ENCODE data around the gene TMEM114. TPM values are rescaled to one million over a fixed set of nuclear protein-coding genes. Genes with fewer than 3 reads are reported as not detected.

The TMEM114 gene
- polyA plus RNA-seq, 1 donor from 2014 or later: 0.62 TPM

- no peaks in the 10 kb centered on the region for H3K27me3 ChIP-seq (ENCODE audit: insufficient read depth, low read depth, low read length)
- TF ChIP-seq REST (IDR thresholded peaks at IDR 0.05; ENCODE audit: borderline replicate concordance) (no peak), EP300 (conservative IDR thresholded peaks at IDR 0.05; ENCODE audit: poor library complexity, severe bottlenecking) (no peak), SMC3 (conservative IDR thresholded peaks at IDR 0.05; ENCODE audit: poor library complexity) (no peak), CTCF (IDR thresholded peaks at IDR 0.05; ENCODE audit: poor library complexity, severe bottlenecking) (no peak), MXI1 (conservative IDR thresholded peaks at IDR 0.05; ENCODE audit: poor library complexity, severe bottlenecking) (no peak), RAD21 (conservative IDR thresholded peaks at IDR 0.05) (no peak), POLR2AphosphoS5 (IDR thresholded peaks at IDR 0.05) (no peak), EZH2 (IDR thresholded peaks at IDR 0.05; ENCODE audit: borderline replicate concordance, insufficient read depth, low read length, poor library complexity, severe bottlenecking) (no peak), TAF1 (IDR thresholded peaks at IDR 0.05; ENCODE audit: low read depth) (no peak)
- H3K9ac ChIP-seq (ENCODE audit: low read length): no peak overlapping the region
- no peaks in the 10 kb centered on the region for H4K20me1 ChIP-seq (ENCODE audit: insufficient read depth)
- no peak overlapping the region for H3K4me3 ChIP-seq (ENCODE audit: low read length)
- no peak overlapping the region for H3K4me2 ChIP-seq (ENCODE audit: low read length)
- H3K9me2 ChIP-seq (ENCODE audit: insufficient read depth, low read length): no peaks in the 10 kb centered on the region
- H3F3A ChIP-seq (ENCODE audit: insufficient read depth, low read length, poor library complexity, severe bottlenecking): no peaks in the 10 kb centered on the region
- H2AFZ ChIP-seq (ENCODE audit: low read depth, low read length): no peak overlapping the region
- H3K36me3 ChIP-seq (ENCODE audit: insufficient read depth, low read length): no peaks in the 10 kb centered on the region
- H3K27ac ChIP-seq (ENCODE audit: low read length): no peak overlapping the region
- H3K9me3 ChIP-seq (ENCODE audit: low read length): no peaks in the 10 kb centered on the region
- H3K79me2 ChIP-seq (replicated peaks; ENCODE audit: insufficient read depth, low read length): no peaks in the 10 kb centered on the region
These were observed 24.2 kb upstream of the TMEM114 start for GRCh38 chr16:8614435-8615029.

- Histone ChIP-seq H3K79me2 (replicated peaks; ENCODE audit: insufficient read depth, low read length) (no peaks in the 10 kb centered on the region), H3K9ac (ENCODE audit: low read length) (no peak overlapping the region), H3K27ac (ENCODE audit: low read length) (no peak overlapping the region), H3K27me3 (ENCODE audit: insufficient read depth, low read depth, low read length) (no peaks in the 10 kb centered on the region), H3K4me3 (ENCODE audit: low read length) (no peak overlapping the region), H3K4me2 (ENCODE audit: low read length) (no peak overlapping the region), H3K9me3 (ENCODE audit: low read length) (no peaks in the 10 kb centered on the region), H2AFZ (ENCODE audit: low read depth, low read length) (no peak overlapping the region), H3K36me3 (ENCODE audit: insufficient read depth, low read length) (no peaks in the 10 kb centered on the region), H3K9me2 (ENCODE audit: insufficient read depth, low read length) (no peaks in the 10 kb centered on the region), H3F3A (ENCODE audit: insufficient read depth, low read length, poor library complexity, severe bottlenecking) (no peaks in the 10 kb centered on the region), H4K20me1 (ENCODE audit: insufficient read depth) (no peaks in the 10 kb centered on the region)
- TF ChIP-seq TAF1 (IDR thresholded peaks at IDR 0.05; ENCODE audit: low read depth) (no peak), REST (IDR thresholded peaks at IDR 0.05; ENCODE audit: borderline replicate concordance) (no peak), SMC3 (conservative IDR thresholded peaks at IDR 0.05; ENCODE audit: poor library complexity) (no peak), EZH2 (IDR thresholded peaks at IDR 0.05; ENCODE audit: borderline replicate concordance, insufficient read depth, low read length, poor library complexity, severe bottlenecking) (no peak), RAD21 (conservative IDR thresholded peaks at IDR 0.05) (no peak), CTCF (IDR thresholded peaks at IDR 0.05; ENCODE audit: poor library complexity, severe bottlenecking) (no peak), EP300 (conservative IDR thresholded peaks at IDR 0.05; ENCODE audit: poor library complexity, severe bottlenecking) (no peak), MXI1 (conservative IDR thresholded peaks at IDR 0.05; ENCODE audit: poor library complexity, severe bottlenecking) (no peak), POLR2AphosphoS5 (IDR thresholded peaks at IDR 0.05) (no peak)
These were observed 21.7 kb upstream of the TMEM114 start for GRCh38 chr16:8611886-8612600.
